ENCODE measurements around the gene TBX3.

TBX3 gene

GRCh38 chr12:114682785-114683708 lies 928 bp downstream of the TBX3 start:
- DNase-seq (ENCODE audit: low read depth in 2 of 2), result no peak

- DNase-seq (ENCODE audit: low read depth in 2 of 2), result no peak
Observed at GRCh38 chr12:114682106-114682784, 1.7 kb downstream of the TBX3 start.

- no peak for DNase-seq (ENCODE audit: low read depth in 2 of 2)
Observed at GRCh38 chr12:114681116-114681871, 2.7 kb downstream of the TBX3 start.

GRCh38 chr12:114680604-114681069 lies 3.3 kb downstream of the TBX3 start:
- no peak for DNase-seq (ENCODE audit: low read depth in 2 of 2)

- no peak for DNase-seq (ENCODE audit: low read depth in 2 of 2)
Observed at GRCh38 chr12:114679942-114680341, 4.0 kb downstream of the TBX3 start.

GRCh38 chr12:114679452-114679875 lies 4.5 kb downstream of the TBX3 start:
- no peak for DNase-seq (ENCODE audit: low read depth in 2 of 2)

- no peak for DNase-seq (ENCODE audit: low read depth in 2 of 2)
Observed at GRCh38 chr12:114678718-114679117, 5.3 kb downstream of the TBX3 start.

GRCh38 chr12:114678028-114678427 lies 5.9 kb downstream of the TBX3 start:
- DNase-seq (ENCODE audit: low read depth in 2 of 2), result no peak

- DNase-seq (ENCODE audit: low read depth in 2 of 2), result no peak
Observed at GRCh38 chr12:114676142-114676741, 7.7 kb downstream of the TBX3 start.

GRCh38 chr12:114674251-114675047 lies 9.5 kb downstream of the TBX3 start:
- DNase-seq (ENCODE audit: low read depth in 2 of 2), result no peak

- no peak for DNase-seq (ENCODE audit: low read depth in 2 of 2)
Observed at GRCh38 chr12:114673901-114674250, 10.1 kb downstream of the TBX3 start.

- DNase-seq (ENCODE audit: low read depth in 2 of 2), result no peak
Observed at GRCh38 chr12:114673169-114673833, 10.7 kb downstream of the TBX3 start.

- DNase-seq (ENCODE audit: low read depth in 2 of 2), result no peak
Observed at GRCh38 chr12:114672817-114673168, 11.2 kb downstream of the TBX3 start.

- DNase-seq (ENCODE audit: low read depth in 2 of 2), result no peak
Observed at GRCh38 chr12:114671443-114672411, 12.2 kb downstream of the TBX3 start.

- no peak for DNase-seq (ENCODE audit: low read depth in 2 of 2)
Observed at GRCh38 chr12:114671066-114671442, 12.9 kb downstream of the TBX3 start.

GRCh38 chr12:114670291-114670980 lies 13.5 kb downstream of the TBX3 start:
- DNase-seq (ENCODE audit: low read depth in 2 of 2), result no peak

- no peak for DNase-seq (ENCODE audit: low read depth in 2 of 2)
Observed at GRCh38 chr12:114669401-114670290, 14.3 kb downstream of the TBX3 start.

GRCh38 chr12:114668886-114669288 lies 15.1 kb downstream of the TBX3 start:
- no peak for DNase-seq (ENCODE audit: low read depth in 2 of 2)
